Keratinocyte (primary cell): ENCODE measurements around the gene BTBD16.
A peak's percentile ranks its signal among the peaks of the same experiment; 100 is the strongest.

ENCODE experiments used
- CTCF ChIP-seq, 3 experiments: IDR thresholded peaks in 1 of 3; conservative IDR thresholded peaks in 1 of 3; optimal IDR thresholded peaks in 1 of 3; 2 replicates in 2 of 3; 3 replicates in 1 of 3; pipeline versions ENCODE3 to v1.5.1; 2011; ENCODE audit warnings: low read length in 3 of 3, mild to moderate bottlenecking in 3 of 3, moderate library complexity in 2 of 3, control low read depth in 1 of 3, inconsistent platforms in 1 of 3; ENCODE audit not compliant: insufficient read depth in 2 of 3; ENCODE audit errors: extremely low read depth in 1 of 3
- EZH2 ChIP-seq: IDR thresholded peaks from one replicate; pipeline ENCODE4 v1.6.1; 2012; ENCODE audit warnings: inconsistent platforms, mild to moderate bottlenecking, low read length, moderate library complexity

GRCh38 chr10:122267849-122268737, 3.0 kb upstream of the BTBD16 start:
- TF ChIP-seq CTCF (optimal IDR thresholded peaks at IDR 0.05 in 1 of 3, IDR thresholded peaks at IDR 0.05 in 1 of 3, conservative IDR thresholded peaks at IDR 0.05 in 1 of 3; ENCODE audit: extremely low read depth in 1 of 3, insufficient read depth in 2 of 3, low read length in 3 of 3) = peak; percentile 92 to 98 (median 94)
- no peak for TF ChIP-seq EZH2
